H1 (cell line): Measurements from ENCODE around the gene EVI2A. TPM values are rescaled to one million over a fixed set of nuclear protein-coding genes. Genes with fewer than 3 reads are reported as not detected.

Source experiments
- CTCF ChIA-PET: fragments of 300-600 bp; sonication (Branson Sonifier 250); formaldehyde crosslinking; loops from one replicate; lab custom pipeline; 2021; ENCODE audit not compliant: partially characterized antibody; lab: Charles Lee
- POLR2A ChIA-PET: fragments of 300-600 bp; sonication (Branson Sonifier 250); formaldehyde crosslinking; loops from one replicate; lab custom pipeline; 2021; ENCODE audit warnings: inconsistent platforms; ENCODE audit not compliant: partially characterized antibody; lab: Charles Lee
- DNase-seq, 2 experiments: peaks; one replicate each; pipeline versions ENCODE4 v3.0.0 to v3.0.0-alpha.2; 2010 to 2022; ENCODE audit warnings: low spot score in 2 of 2, low read depth in 1 of 2, mixed read lengths in 1 of 2
- FAIRE-seq: peaks from 2 replicates; lab custom pipeline; 2011; peaks lifted over from hg19 to GRCh38; lab: Jason Lieb, UNC
- H2AFZ ChIP-seq: 2 replicates; pipeline ENCODE4 v1.8.1; 2012; ENCODE audit warnings: low read length, inconsistent platforms
- H2AK5ac ChIP-seq: 2 replicates; pipeline ENCODE4 v1.6.1; 2013; ENCODE audit warnings: low read depth, low read length
- H2BK120ac ChIP-seq: replicated peaks from 2 replicates; pipeline ENCODE3; 2013; ENCODE audit warnings: low read depth, low read length, inconsistent platforms
- H2BK12ac ChIP-seq: 2 replicates; pipeline ENCODE4 v1.6.1; 2013; ENCODE audit warnings: low read depth, low read length
- H2BK15ac ChIP-seq: 2 replicates; pipeline ENCODE4 v1.6.1; 2013; ENCODE audit warnings: low read length
- H2BK20ac ChIP-seq: 2 replicates; pipeline ENCODE4 v1.6.1; 2013; ENCODE audit warnings: low read length
- H2BK5ac ChIP-seq: 2 replicates; pipeline ENCODE4 v1.6.1; 2013; ENCODE audit warnings: low read depth, low read length
- H3K14ac ChIP-seq: 2 replicates; pipeline ENCODE4 v1.6.1; 2013; ENCODE audit warnings: inconsistent platforms; ENCODE audit not compliant: insufficient read length
- H3K18ac ChIP-seq: 2 replicates; pipeline ENCODE4 v1.6.1; 2013; ENCODE audit warnings: low read length; ENCODE audit errors: extremely low read depth
- H3K23ac ChIP-seq: 2 replicates; pipeline ENCODE4 v1.6.1; 2013; ENCODE audit warnings: inconsistent platforms; ENCODE audit not compliant: insufficient read length
- H3K23me2 ChIP-seq: 2 replicates; pipeline ENCODE4 v1.6.1; 2013; ENCODE audit warnings: low read depth, low read length
- H3K27ac ChIP-seq: 2 replicates; pipeline ENCODE4 v1.6.1; 2011; ENCODE audit warnings: low read depth, low read length, inconsistent platforms
- H3K27me3 ChIP-seq, 4 experiments: replicated peaks in 1 of 4; 1 replicate in 1 of 4; 2 replicates in 3 of 4; pipeline versions ENCODE4 v1.6.1 to v1.8.1; 2011 to 2013; ENCODE audit warnings: low read length in 3 of 4, mild to moderate bottlenecking in 3 of 4, inconsistent platforms in 2 of 4, mixed read lengths in 2 of 4, moderate library complexity in 1 of 4; ENCODE audit not compliant: control insufficient read depth in 3 of 4, insufficient read depth in 3 of 4; ENCODE audit errors: extremely low read depth in 1 of 4
- H3K36me3 ChIP-seq, 4 experiments: 2 replicates each; pipeline versions ENCODE4 v1.6.1 to v1.8.1; 2011 to 2013; ENCODE audit warnings: mild to moderate bottlenecking in 4 of 4, low read length in 3 of 4, moderate library complexity in 2 of 4, control low read depth in 1 of 4, inconsistent platforms in 1 of 4; ENCODE audit not compliant: insufficient read depth in 4 of 4, control insufficient read depth in 2 of 4
- H3K4ac ChIP-seq: replicated peaks from 2 replicates; pipeline ENCODE3; 2013; ENCODE audit warnings: low read length, low read depth, mixed read lengths, inconsistent platforms; ENCODE audit not compliant: insufficient read length
- H3K4me1 ChIP-seq, 4 experiments: replicated peaks in 1 of 4; 1 replicate in 1 of 4; 2 replicates in 3 of 4; pipeline versions ENCODE4 v1.6.1 to v1.8.1; 2011 to 2013; ENCODE audit warnings: low read length in 3 of 4, inconsistent platforms in 2 of 4, mixed read lengths in 1 of 4; ENCODE audit not compliant: insufficient read depth in 4 of 4, control insufficient read depth in 3 of 4
- H3K4me2 ChIP-seq, 2 experiments: 2 replicates each; pipeline versions ENCODE4 v1.6.1 to v1.8.1; 2011 to 2013; ENCODE audit warnings: low read depth in 2 of 2, low read length in 2 of 2, control low read depth in 1 of 2, inconsistent platforms in 1 of 2, mild to moderate bottlenecking in 1 of 2; ENCODE audit not compliant: insufficient read depth in 1 of 2
- H3K4me3 ChIP-seq, 4 experiments: fragments of 200-600, 300-600 bp in 1 of 4; sonication (generic), shearing (Covaris generic), sonication (Bioruptor Twin) in 1 of 4; 2 replicates each; pipeline versions ENCODE4 v1.5.1 to v1.8.1; 2011 to 2016; ENCODE audit warnings: low read length in 4 of 4, low read depth in 3 of 4, control low read depth in 2 of 4, inconsistent platforms in 2 of 4, mild to moderate bottlenecking in 2 of 4, mixed read lengths in 1 of 4, moderate library complexity in 1 of 4; ENCODE audit not compliant: insufficient read depth in 2 of 4; ENCODE audit errors: extremely low read depth in 1 of 4
- H3K56ac ChIP-seq: replicated peaks from 2 replicates; pipeline ENCODE3; 2013; ENCODE audit warnings: low read depth, mild to moderate bottlenecking, mixed read lengths, low read length, inconsistent platforms; ENCODE audit not compliant: insufficient read length
- H3K79me1 ChIP-seq: 2 replicates; pipeline ENCODE4 v1.6.1; 2013; ENCODE audit warnings: low read depth, low read length, control low read depth
- H3K79me2 ChIP-seq, 2 experiments: 2 replicates each; pipeline versions ENCODE4 v1.6.1 to v1.8.1; 2012 to 2013; ENCODE audit warnings: low read length in 2 of 2, mild to moderate bottlenecking in 2 of 2, inconsistent platforms in 1 of 2; ENCODE audit not compliant: insufficient read depth in 2 of 2, control insufficient read depth in 1 of 2
- H3K9ac ChIP-seq, 4 experiments: replicated peaks in 1 of 4; 1 replicate in 1 of 4; 2 replicates in 3 of 4; pipeline versions ENCODE4 v1.6.1 to v1.8.1; 2011 to 2013; ENCODE audit warnings: low read depth in 3 of 4, low read length in 3 of 4, control low read depth in 2 of 4, mild to moderate bottlenecking in 2 of 4, moderate library complexity in 2 of 4, inconsistent platforms in 1 of 4; ENCODE audit errors: extremely low read depth in 1 of 4
- H3K9me3 ChIP-seq, 2 experiments: 2 replicates each; pipeline versions ENCODE4 v1.6.1 to v1.8.1; 2012 to 2013; ENCODE audit warnings: mild to moderate bottlenecking in 2 of 2, moderate library complexity in 2 of 2, control low read depth in 1 of 2, inconsistent platforms in 1 of 2, low read depth in 1 of 2, low read length in 1 of 2, mixed read lengths in 1 of 2; ENCODE audit not compliant: insufficient read depth in 2 of 2
- H4K20me1 ChIP-seq, 2 experiments: replicated peaks in 1 of 2; 2 replicates each; pipeline versions ENCODE3 to v1.8.1; 2011 to 2013; ENCODE audit warnings: inconsistent platforms in 2 of 2, low read length in 2 of 2, mild to moderate bottlenecking in 1 of 2; ENCODE audit not compliant: insufficient read depth in 2 of 2, control insufficient read depth in 1 of 2
- H4K5ac ChIP-seq: 2 replicates; pipeline ENCODE4 v1.6.1; 2013; ENCODE audit warnings: low read length, low read depth, mixed read lengths, inconsistent platforms; ENCODE audit not compliant: insufficient read length
- H4K8ac ChIP-seq: 2 replicates; pipeline ENCODE4 v1.8.0; 2013; ENCODE audit warnings: mild to moderate bottlenecking, moderate library complexity, low read length, inconsistent platforms; ENCODE audit not compliant: insufficient read depth; ENCODE audit errors: extremely low read depth
- H4K91ac ChIP-seq: replicated peaks from 2 replicates; pipeline ENCODE3; 2013; ENCODE audit warnings: low read length, mixed read lengths, inconsistent platforms; ENCODE audit not compliant: insufficient read length
- BACH1 ChIP-seq: IDR thresholded peaks from 2 replicates; pipeline ENCODE4 v1.6.1; 2012; ENCODE audit warnings: low read length, improper control_type of control experiment
- BCL11A ChIP-seq, 2 experiments: IDR thresholded peaks; one replicate each; pipeline ENCODE4 v1.6.1; 2011; ENCODE audit warnings: low read depth in 2 of 2, low read length in 2 of 2, mild to moderate bottlenecking in 2 of 2
- CTBP2 ChIP-seq: IDR thresholded peaks from 2 replicates; pipeline ENCODE4 v1.7.0; 2011; ENCODE audit warnings: borderline replicate concordance, mild to moderate bottlenecking, moderate library complexity, mixed read lengths, low read length; ENCODE audit not compliant: insufficient read depth, insufficient read length
- EZH2 ChIP-seq: fragments of 200-600 bp; sonication (generic); IDR thresholded peaks from 2 replicates; pipeline ENCODE4 v1.7.1; 2012; ENCODE audit warnings: low read depth, mild to moderate bottlenecking, moderate library complexity, low read length, inconsistent platforms; ENCODE audit not compliant: severe bottlenecking
- POLR2A ChIP-seq, 2 experiments: IDR thresholded peaks; 1 replicate in 1 of 2; 2 replicates in 1 of 2; pipeline ENCODE4 v1.6.1; 2011; ENCODE audit warnings: low read depth in 2 of 2, low read length in 2 of 2, mild to moderate bottlenecking in 2 of 2; ENCODE audit errors: control extremely low read depth in 1 of 2
- POLR2AphosphoS5 ChIP-seq: IDR thresholded peaks from 2 replicates; pipeline ENCODE4 v1.6.1; 2011; ENCODE audit warnings: low read depth, low read length
- RFX5 ChIP-seq: IDR thresholded peaks from 2 replicates; pipeline ENCODE4 v1.6.1; 2011; ENCODE audit warnings: low read depth, low read length, improper control_type of control experiment, borderline replicate concordance
- SUZ12 ChIP-seq: fragments of 200-600 bp; sonication (generic); IDR thresholded peaks from 2 replicates; pipeline ENCODE4 v1.6.1; 2012; ENCODE audit warnings: mild to moderate bottlenecking, inconsistent platforms, low read length, moderate library complexity, mixed read lengths
- TBP ChIP-seq: IDR thresholded peaks from 2 replicates; pipeline ENCODE4 v1.6.1; 2011; ENCODE audit warnings: low read depth, low read length, improper control_type of control experiment
- TEAD4 ChIP-seq: IDR thresholded peaks from 2 replicates; pipeline ENCODE4 v1.6.1; 2012; ENCODE audit warnings: low read depth, low read length, inconsistent platforms, mixed read lengths
- YY1 ChIP-seq: IDR thresholded peaks from 2 replicates; pipeline ENCODE4 v1.6.1; 2011; ENCODE audit warnings: low read depth, mild to moderate bottlenecking, low read length
- ZNF274 ChIP-seq: IDR thresholded peaks from 2 replicates; pipeline ENCODE4 v1.7.0; 2012; ENCODE audit warnings: low read length, borderline replicate concordance; ENCODE audit errors: extremely low read depth
- polyA plus RNA-seq, 7 experiments: library from polyadenylated mRNA; depleted of rRNA in 3 of 7; stranded (reverse) in 5 of 7; unstranded in 2 of 7; fragments of >200 nt in 5 of 7; fragments of 200-250 nt in 2 of 7; gene quantifications; 1 replicate in 5 of 7; 2 replicates in 1 of 7; 4 replicates in 1 of 7; pipeline versions ENCODE4 v1.2.1 to v1.2.3, GENCODE V29; 2011 to 2013; ENCODE audit warnings: missing spikeins in 2 of 7, mixed read lengths in 2 of 7
- total RNA-seq: library from RNA; stranded (reverse); fragmentation: NEBNext Ultra II Directional; extraction: Animal tissue kit (Norgen Biotek cat#: 25700); gene quantifications from 2 replicates; pipeline ENCODE4 v1.2.1, GENCODE V29; 2021

Gene EVI2A
- total and polyA plus RNA-seq, 2 of the 8 experiments (the other 6 are each of a cell fraction or from before 2014, with no cell fraction given), result not detected

DNA sequence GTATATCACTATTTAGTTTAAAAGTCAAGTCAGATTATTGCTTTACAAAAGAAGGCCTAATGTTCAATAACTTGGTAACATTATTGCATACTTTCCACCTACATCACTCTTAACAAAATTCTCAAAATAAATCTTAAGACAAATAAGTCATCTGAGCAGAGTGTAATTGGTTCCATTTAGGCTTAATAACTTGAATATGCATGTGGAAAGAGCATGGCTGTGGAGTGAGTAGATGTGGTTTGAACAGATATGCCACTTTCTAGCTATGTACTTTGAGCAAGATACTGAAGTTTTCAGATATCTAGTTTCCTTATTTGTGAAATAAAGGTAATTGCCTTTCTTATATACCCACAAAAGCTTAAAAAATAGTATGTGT, 6.7 kb upstream of the EVI2A start:
- no peak overlapping the region for H3K14ac ChIP-seq
- no peak overlapping the region for H2BK20ac ChIP-seq
- no peaks in the 10 kb centered on the region for H3K4me1 ChIP-seq
- no peaks in the 10 kb centered on the region for H3K9me3 ChIP-seq
- no peaks in the 10 kb centered on the region for H3K79me2 ChIP-seq
- no peak overlapping the region for H2AFZ ChIP-seq
- no peak overlapping the region for H3K4ac ChIP-seq
- H4K20me1 ChIP-seq, result no peaks in the 10 kb centered on the region
- CTCF ChIA-PET, result interaction anchor here (0.9 kb wide), 1 partner anchor 62 kb away, joined by 4 read pairs; no protein-coding TSS in a partner anchor
- no peak overlapping the region for H3K18ac ChIP-seq
- H3K9ac ChIP-seq, result no peak overlapping the region
- POLR2A ChIA-PET, result no interaction called here
- DNase-seq (no peak), FAIRE-seq (no peak)
- H3K4me3 ChIP-seq, result no peak overlapping the region
- H2AK5ac ChIP-seq, result no peak overlapping the region
- no peak overlapping the region for H2BK15ac ChIP-seq
- no peak overlapping the region for H2BK12ac ChIP-seq
- H2BK120ac ChIP-seq, result no peak overlapping the region
- TF ChIP-seq POLR2A (IDR thresholded peaks at IDR 0.05; ENCODE audit: control extremely low read depth in 1 of 2, low read depth in 2 of 2, low read length in 2 of 2) (no peak), POLR2AphosphoS5 (no peak), YY1 (no peak), RFX5 (no peak), TBP (no peak), ZNF274 (no peak), CTBP2 (no peak), BACH1 (no peak), BCL11A (IDR thresholded peaks at IDR 0.05; ENCODE audit: low read depth in 2 of 2, low read length in 2 of 2) (no peak), EZH2 (no peak), SUZ12 (no peak), TEAD4 (no peak)
- peaks cover 2 to 10% (median 3%) of the 10 kb centered on the region in 4 experiments; a peak in 4 of 8 replicates for H3K36me3 ChIP-seq
- H4K8ac ChIP-seq, result no peak overlapping the region
- no peak overlapping the region for H3K56ac ChIP-seq
- H3K79me1 ChIP-seq, result no peaks in the 10 kb centered on the region
- no peak overlapping the region for H3K23ac ChIP-seq
- H4K5ac ChIP-seq, result no peak overlapping the region
- H3K23me2 ChIP-seq, result no peaks in the 10 kb centered on the region
- no peak overlapping the region for H3K4me2 ChIP-seq
- no peak overlapping the region for H3K27ac ChIP-seq
- no peaks in the 10 kb centered on the region for H3K27me3 ChIP-seq
- no peak overlapping the region for H2BK5ac ChIP-seq
- H4K91ac ChIP-seq, result no peak overlapping the region
